HG03066 (cell line): Measurements from ENCODE around the gene INF2.
"Not testable (repeated sequence)": the region's sequence is repeated elsewhere in the genome, so short reads cannot be mapped to it uniquely, and the experiment has no call there.

Source experiments
- ATAC-seq: cut with Tn5 transposase; IDR thresholded peaks from one replicate; pipeline ENCODE4 v1.9.1; 2021; ENCODE audit warnings: low read depth; ENCODE audit not compliant: unreplicated experiment

INF2 gene

GRCh38 chr14:104689109-104689880 is at the start of gene INF2:
TSS of gene INF2 (plus strand) at chr14:104689618. CDS start at chr14:104701366, 11,748 bp downstream.
- ATAC-seq = no peak

- ATAC-seq = no peak
These were observed 49.4 kb upstream of the INF2 start for GRCh38 chr14:104639885-104640548.

GRCh38 chr14:104640681-104641080 is 48.7 kb upstream of the INF2 start:
- ATAC-seq = no peak

GRCh38 chr14:104641753-104642539 is 47.5 kb upstream of the INF2 start:
- ATAC-seq = no peak

- ATAC-seq = no peak
These were observed 46.9 kb upstream of the INF2 start for GRCh38 chr14:104642540-104642868.

- ATAC-seq = no peak
These were observed 46.1 kb upstream of the INF2 start for GRCh38 chr14:104643306-104643705.

GRCh38 chr14:104644091-104644635 is 45.3 kb upstream of the INF2 start:
- ATAC-seq = no peak

GRCh38 chr14:104644656-104645378 is 44.6 kb upstream of the INF2 start:
- ATAC-seq = no peak

GRCh38 chr14:104647467-104648043 is 41.9 kb upstream of the INF2 start:
- no peak for ATAC-seq

- no peak for ATAC-seq
These were observed 39.1 kb upstream of the INF2 start for GRCh38 chr14:104650057-104650980.

- no peak for ATAC-seq
These were observed 38.2 kb upstream of the INF2 start for GRCh38 chr14:104650981-104651875.

GRCh38 chr14:104651876-104652260 is 37.5 kb upstream of the INF2 start:
- ATAC-seq = no peak

- ATAC-seq = no peak
These were observed 37.0 kb upstream of the INF2 start for GRCh38 chr14:104652386-104652785.

GRCh38 chr14:104653130-104653920 is 36.1 kb upstream of the INF2 start:
- not testable (repeated sequence) for ATAC-seq

GRCh38 chr14:104654119-104654518 is 35.3 kb upstream of the INF2 start:
- ATAC-seq = no peak

- ATAC-seq = no peak
These were observed 34.1 kb upstream of the INF2 start for GRCh38 chr14:104655128-104655848.
